GM12892 (cell line): ENCODE measurements around the gene NINJ2.
"Not testable (repeated sequence)": the region's sequence is repeated elsewhere in the genome, so short reads cannot be mapped to it uniquely, and the experiment has no call there.

Experiments used
- DNase-seq: peaks from one replicate; pipeline ENCODE4 v3.0.0; 2011; ENCODE audit not compliant: insufficient read length
- FAIRE-seq: peaks from 2 replicates; lab custom pipeline; 2011; peaks lifted over from hg19 to GRCh38; lab: Jason Lieb, UNC
- POLR2A ChIP-seq: IDR thresholded peaks from 2 replicates; pipeline ENCODE4 v1.6.1; 2011; ENCODE audit warnings: low read depth, low read length, control low read depth
- POLR2AphosphoS5 ChIP-seq: IDR thresholded peaks from 2 replicates; pipeline ENCODE4 v1.6.1; 2011; ENCODE audit warnings: low read depth, low read length, control low read depth
- TAF1 ChIP-seq: IDR thresholded peaks from 2 replicates; pipeline ENCODE4 v1.6.1; 2011; ENCODE audit warnings: low read depth, mild to moderate bottlenecking, control low read depth, low read length, borderline replicate concordance

NINJ2 gene

DNA sequence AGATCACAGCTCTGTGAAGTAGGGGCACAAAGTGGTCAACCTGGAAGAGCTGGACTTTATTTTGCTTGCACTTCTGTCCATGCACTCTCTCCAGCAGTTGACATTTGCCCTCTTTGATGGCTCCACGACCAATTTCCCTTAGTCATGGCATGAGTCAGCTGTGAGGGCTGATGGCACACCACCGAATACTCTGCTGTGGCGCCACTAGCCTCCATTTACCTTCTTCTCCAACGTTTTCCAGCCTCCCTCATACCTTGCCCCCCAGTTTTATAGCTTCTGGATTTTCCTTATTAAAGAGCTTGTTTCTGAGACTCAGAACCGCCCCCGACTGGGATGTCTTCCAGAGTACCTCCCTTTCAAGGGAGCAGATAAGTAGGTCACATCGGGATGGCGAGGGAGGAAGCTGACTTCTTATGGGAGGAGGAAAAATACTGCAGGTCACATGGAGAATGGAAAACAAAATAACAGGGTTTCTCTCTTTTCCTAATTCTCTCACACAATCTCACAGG, 17.6 kb downstream of the NINJ2 start:
- FAIRE-seq (no peak), DNase-seq (no peak)
- TF ChIP-seq POLR2A = no peak
- no peak for TF ChIP-seq TAF1
- TF ChIP-seq POLR2AphosphoS5 = no peak

DNA sequence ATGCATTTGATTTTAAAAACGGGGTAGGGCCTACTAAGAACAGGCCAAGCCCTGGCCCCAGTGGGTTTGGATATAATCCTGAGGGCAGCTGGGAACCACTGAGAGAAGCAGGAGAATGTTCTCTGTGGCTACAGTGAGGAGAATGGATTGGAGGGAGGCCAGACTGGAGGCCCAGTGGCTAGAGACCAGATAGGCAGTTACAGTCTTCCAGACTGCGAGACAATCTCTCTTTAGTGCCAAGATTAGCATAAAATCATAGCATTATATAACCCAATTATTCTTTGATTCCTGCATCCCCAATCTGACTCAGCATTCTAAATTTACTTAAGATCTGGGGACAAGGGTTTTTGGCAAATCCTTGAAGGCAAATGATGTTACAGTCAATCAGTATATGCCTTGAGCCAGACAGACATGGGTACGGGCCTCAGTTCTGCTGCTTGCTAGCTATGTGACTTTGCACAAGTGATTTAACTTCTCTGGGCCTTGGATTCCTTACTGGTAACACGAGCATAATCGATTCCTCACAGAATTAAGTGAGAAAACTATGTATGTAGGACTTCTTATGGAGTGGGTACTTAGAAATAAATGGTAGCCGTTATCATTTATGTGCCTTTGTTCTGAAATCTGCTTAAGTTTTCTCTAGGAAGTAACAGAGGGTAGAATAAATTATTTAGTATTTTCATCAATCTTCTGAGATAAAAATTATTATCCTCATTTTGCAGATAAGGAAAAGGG, 18.3 kb downstream of the NINJ2 start:
- TF ChIP-seq POLR2AphosphoS5 = no peak
- TF ChIP-seq TAF1 = no peak
- no peak for TF ChIP-seq POLR2A
- FAIRE-seq = no peak
- DNase-seq = no peak

DNA sequence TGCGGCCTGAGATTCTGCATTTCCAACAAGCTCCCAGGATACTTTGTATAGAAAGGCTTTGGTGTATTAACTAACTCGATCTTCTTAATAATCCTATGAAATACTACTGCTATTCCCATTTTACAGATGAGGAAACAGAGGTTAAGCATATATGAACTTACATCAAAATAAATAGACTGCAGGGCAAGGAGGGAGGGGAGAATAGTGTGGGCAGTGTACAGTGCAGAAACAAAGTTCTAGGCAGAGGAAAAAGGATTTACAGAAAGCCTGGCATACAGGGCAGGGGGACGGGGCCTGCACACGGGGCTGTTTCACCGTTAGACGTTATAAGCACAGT, 19.0 kb downstream of the NINJ2 start:
- TF ChIP-seq POLR2A (no peak), POLR2AphosphoS5 (no peak), TAF1 (no peak)
- FAIRE-seq = no peak
- DNase-seq = no peak

DNA sequence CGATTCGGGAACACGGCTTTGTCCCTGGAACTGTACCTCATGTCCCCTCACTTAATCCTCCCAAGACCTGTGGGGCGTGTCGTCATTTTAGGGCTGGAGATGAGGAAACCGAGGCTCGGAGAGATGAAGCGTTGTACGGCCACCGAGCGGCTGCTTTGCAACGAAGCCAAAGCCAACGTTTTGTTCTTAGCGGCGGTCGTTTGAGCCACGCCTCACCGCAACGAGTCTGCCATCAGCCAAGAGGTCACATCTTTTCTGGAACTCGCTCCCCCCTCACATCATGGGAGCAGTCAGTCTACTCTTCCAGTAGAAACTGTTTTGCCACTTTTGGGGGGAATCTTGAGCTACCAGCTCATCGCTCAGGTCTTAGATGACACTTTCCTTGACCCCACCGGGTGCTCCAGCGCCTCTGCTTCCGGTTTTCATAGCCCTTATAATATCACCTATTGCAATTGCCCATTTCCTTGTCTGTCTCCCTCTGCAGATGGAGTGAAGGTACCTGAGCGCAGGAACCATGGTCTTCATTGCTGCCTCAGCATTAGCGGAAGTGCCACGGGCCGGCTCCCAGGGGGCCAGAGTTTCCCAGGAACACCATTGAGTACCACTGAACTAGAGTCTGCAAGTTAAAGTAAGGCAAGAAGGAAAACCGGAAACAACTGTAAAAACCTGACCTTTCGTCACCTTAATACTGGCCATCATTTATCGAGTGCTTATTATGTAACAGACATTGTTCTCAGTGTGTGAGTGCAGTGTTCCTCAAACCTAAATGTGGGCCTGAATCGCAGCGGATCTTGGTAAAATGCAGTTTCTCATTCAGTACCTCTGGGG, 19.6 kb downstream of the NINJ2 start:
- TF ChIP-seq POLR2A = peak; percentile 57; the same call in 1 of the 2 replicates
- 0 out of 2 replicates have a peak, but pooled peaks have one; percentile 28 for TF ChIP-seq TAF1
- 0 out of 2 replicates have a peak, but pooled peaks have one; percentile 39 for TF ChIP-seq POLR2AphosphoS5
- no peak for DNase-seq
- FAIRE-seq = peak; percentile 92

DNA sequence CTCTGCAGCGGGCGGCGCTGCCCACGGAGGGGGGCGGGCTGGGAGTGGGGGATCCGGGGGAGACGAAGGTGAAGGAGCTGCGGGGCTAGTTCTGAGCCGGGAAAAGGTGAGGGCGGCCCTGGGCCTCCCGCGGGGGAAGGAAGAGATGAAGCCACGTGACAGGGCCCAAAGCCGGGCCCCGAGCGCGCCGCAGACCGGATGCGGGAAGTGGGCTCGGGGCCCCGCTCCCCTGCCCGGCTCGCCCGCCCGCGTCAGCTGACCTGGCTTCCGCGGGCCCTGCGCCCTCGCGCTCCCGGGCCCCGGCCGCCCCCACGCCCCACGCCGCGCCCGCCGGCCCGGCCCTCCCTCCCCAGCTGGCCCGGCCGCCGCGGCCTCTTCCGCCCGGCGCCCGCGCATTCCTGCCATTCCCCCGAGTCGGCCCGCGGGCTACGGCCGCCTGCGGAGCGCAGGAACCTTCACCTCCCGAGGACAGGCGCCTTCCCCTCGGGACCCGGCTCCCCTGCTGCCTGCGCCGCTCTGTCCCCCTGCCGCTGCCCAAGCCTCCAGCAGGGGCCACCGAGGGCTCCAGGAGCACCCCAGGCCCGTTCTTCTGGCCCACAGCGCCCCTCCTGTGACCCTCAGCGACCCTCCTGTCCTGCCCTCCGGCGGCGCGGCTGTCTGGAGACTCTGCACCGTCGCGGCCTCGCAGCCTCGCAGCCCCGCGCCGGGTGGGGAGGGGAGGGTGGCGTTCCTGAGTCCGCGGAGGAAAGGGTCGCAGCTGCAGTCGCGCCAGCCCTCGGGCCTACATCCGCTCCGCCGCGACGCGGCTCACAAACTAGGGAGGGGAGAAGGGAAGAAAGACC, 20.4 kb downstream of the NINJ2 start:
- TF ChIP-seq POLR2A (peak; percentile 68; the same call in 1 of the 2 replicates), TAF1 (peak; percentile 65; the same call in 1 of the 2 replicates), POLR2AphosphoS5 (peak; percentile 49; the same call in 1 of the 2 replicates)
- peak; percentile 87 for DNase-seq
- no peak for FAIRE-seq

DNA sequence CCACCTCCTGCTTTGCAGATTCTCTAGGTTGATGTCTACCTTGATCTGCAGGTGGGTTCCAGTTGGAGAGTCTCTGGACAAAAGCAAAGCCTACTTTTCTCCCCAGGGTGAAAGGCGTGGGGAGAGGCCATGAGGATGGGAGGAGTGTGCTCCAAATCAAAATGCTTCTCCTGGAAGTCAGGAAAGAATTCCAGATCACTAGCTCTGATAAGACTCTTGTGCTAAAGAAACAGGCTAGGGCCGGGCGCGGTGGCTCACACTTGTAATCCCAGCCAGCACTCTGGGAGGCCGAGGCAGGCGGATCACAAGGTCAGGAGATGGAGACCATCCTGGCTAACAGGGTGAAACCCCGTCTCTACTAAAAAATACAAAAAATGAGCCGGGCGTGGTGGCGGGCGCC, 21.9 kb downstream of the NINJ2 start:
- FAIRE-seq, DNase-seq: not testable (repeated sequence)

DNA sequence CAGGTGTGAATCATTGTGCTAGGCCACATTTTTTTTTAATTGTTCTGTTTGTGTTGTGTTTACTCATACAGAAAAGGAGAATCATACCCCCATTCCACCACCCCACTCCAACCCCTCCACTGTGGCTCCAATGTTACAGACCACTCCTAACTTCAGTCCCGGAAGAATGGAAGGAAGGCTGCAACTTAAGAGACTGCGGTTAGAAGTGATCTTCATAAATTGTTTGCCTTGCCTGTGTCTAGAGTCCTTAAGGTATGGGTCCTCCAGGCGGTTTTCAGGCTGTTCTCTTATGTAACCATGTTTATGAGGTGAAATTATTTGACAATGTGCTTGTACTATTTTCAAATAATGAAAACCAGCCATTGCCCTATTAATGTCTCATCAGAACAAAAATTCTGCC, 22.5 kb downstream of the NINJ2 start:
- TF ChIP-seq POLR2A = no peak
- TF ChIP-seq POLR2AphosphoS5 = no peak
- no peak for TF ChIP-seq TAF1
- no peak for DNase-seq
- FAIRE-seq = no peak

DNA sequence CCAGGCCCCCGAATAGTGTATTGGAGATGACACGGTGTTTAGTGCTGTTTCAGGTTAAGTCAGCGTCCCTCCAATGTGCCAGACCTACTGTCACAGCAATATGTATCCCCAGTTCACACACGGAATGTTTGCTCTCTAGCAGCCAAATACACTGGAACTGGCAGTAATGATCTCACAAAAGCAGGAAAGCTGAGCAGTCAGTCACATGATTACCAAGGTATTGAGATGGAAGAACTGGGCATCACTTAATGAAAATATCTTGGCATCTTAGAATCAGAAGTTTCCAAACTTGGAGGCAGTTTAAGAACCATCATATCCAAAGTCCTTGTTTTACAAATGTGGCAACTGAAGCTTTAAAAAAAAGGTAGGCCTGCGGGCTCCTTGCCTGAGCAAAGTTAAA, 23.3 kb downstream of the NINJ2 start:
- TF ChIP-seq POLR2AphosphoS5 = no peak
- FAIRE-seq (peak; percentile 77), DNase-seq (no peak)

DNA sequence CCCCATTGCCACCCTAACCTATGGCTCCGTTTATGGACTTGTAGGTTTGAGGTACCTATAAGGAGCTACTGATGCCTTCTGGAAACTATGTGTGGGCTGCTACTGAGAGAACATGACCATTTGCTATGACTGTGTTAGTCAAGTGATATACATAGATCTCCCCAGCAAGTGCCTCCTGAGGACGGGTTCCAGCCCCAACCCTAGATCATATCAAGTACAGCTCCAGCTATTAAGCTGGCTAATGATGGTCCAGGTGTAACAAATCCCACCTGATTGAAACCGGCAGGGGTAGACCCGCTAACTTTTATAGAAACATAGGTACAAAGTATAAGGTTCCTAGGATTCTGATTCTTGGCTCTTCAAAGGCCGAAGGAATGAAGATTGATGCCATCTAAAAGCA, 23.7 kb downstream of the NINJ2 start:
- peak; percentile 40 for FAIRE-seq
- TF ChIP-seq POLR2A = no peak
- TF ChIP-seq POLR2AphosphoS5 = no peak
- TF ChIP-seq TAF1 = no peak

DNA sequence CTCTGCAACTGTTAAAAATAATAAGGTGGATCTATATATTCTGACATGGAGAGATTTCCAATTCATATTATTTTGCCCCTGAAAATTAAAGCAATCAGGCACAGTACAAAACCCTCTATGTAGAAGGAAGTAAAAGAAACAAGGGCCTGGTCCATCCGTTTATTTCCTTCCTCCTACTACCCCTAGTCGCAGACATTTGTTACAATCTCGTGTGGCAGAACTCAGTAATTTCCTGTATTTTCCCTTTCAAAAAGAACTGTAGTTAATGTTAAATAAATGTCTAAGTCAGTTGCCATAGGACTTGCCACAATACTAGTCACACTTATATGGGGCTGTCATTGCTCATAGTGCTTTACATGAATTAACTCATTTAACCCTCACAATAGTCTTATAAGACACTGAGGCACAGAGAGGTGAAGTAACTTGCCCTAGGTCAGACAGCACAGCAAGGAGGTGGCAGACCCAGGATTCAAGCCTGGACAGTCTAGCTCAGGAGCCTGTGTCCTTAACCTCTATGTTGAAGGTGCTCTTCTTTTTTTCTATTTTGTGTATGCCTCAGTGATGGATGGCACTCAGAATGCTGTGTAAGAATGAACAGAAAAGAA, 24.2 kb downstream of the NINJ2 start:
- FAIRE-seq (no peak), DNase-seq (no peak)
- TF ChIP-seq TAF1 (no peak), POLR2AphosphoS5 (no peak), POLR2A (no peak)

More for the DNA sequence above, 23.7 kb downstream of the NINJ2 start:
- DNase-seq = no peak

DNA sequence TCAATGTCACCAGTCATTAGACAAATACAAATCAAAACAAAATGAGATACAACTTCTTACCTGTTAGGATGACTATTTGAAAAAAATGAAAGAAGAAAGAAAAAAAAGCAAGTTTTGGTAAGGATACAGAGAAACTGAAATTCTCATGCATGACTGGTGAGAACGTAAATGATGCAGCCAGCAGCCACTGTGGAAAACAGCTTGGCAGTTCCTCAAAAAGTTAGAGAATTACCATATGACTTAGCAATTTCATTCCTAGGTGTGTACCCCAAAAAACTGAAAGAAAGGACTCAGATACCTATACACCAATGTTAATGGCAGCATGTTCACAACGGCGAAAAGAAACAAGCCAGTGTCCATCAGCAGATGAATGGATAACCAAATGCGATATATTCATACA, 26.6 kb downstream of the NINJ2 start:
- DNase-seq (no peak), FAIRE-seq (peak; percentile 63)
- TF ChIP-seq TAF1 = no peak
- no peak for TF ChIP-seq POLR2AphosphoS5
- TF ChIP-seq POLR2A = no peak

DNA sequence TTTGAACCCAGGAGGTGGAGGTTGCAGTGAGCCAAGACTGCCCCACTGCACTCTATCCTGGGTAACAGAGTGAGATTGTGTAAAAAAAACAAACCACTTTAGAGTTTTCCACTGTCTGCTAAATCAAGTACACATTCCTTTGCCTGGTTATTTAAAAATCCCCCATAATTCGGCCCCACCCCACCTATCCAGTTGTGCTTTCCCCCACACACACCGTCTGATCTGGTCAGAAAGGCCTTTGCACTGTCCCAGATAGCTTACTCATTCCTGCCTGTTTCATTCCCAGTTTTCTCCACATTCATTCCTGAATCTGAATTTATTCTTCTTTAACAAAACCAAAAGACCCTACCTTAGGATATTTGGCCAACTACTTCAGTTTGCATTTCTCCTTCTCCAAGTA, 29.5 kb downstream of the NINJ2 start:
- no peak for FAIRE-seq
- DNase-seq = no peak
- TF ChIP-seq TAF1 = no peak
